Measurements from ENCODE around the gene SMCO2.

Gene SMCO2

DNA sequence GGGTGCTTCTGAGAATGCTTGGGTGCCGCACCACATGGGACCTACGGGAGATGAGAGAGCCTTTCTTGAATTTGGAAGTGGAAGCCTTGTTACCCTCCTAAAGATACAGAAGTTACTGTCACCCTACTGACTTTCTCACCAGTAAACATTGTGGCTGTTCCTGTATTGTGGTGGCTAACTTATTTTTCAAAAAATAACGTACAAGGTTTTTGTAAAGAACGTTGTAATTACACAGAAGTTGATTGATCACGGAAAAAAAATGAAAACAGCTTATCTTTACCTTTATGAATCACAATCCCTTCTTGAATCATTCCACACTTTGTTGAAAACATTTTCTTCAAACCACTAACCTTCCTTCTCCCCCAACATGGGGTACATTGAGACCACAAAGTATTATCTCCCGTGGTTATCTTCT lies 55.5 kb downstream of the SMCO2 start:
- DNase-seq = no peak

DNA sequence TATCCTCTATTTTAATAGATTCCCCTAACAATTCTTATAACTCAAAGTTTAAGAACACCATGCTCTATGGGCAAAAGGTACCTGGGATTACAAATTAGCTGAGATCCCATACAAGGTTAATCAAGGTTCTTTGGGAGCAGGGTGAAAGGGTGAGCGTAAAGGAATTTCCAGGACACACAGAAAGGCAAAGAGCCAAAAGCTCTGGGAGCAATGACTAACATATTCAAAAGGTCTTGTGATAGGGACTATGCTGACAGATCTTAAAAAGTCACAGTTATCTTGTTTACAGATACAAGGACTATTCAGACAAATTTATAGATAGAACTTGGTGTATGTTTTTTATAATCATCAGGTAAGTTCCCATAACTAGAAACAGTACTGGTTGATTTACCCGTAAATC lies 58.0 kb downstream of the SMCO2 start:
- peak; percentile 51 for DNase-seq

DNA sequence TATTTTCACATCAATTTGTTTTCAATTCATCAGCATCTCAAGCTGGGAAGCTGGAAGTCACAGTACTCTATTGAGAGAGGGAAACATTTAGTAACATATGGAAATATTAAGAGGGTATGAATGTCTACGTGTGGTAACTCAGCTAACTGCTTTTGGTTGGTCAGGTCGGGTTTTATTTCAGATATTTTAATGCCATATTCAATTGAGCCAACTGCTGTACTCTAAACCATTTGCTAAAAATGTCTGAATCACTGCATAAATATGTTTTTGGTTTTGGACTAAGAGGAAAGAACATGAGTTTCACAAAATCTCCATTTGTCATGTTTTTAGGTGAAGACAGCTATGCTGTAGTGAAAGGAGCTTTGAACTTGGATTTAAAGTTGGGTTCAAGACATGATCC lies 58.6 kb downstream of the SMCO2 start:
- DNase-seq = peak; percentile 87

DNA sequence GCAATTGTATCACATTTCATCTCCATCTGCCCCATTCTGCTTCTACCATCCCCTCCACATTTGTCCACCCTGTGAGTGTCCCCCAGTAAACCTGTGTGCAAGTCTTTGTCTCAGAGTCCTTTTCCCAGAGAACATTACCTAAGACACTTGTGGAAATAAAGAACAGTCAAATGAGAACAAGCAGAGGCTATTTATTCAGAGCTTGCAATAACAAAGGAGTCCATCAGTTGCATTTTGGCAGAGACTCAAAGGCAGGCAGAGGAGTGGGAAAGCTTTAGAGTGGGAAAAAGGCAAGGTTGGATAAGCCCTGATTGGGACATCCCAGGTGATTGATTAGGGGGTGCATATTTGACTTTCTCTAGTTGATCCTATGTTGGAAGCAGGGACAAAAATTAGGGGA lies 59.2 kb downstream of the SMCO2 start:
- DNase-seq = peak; percentile 34

DNA sequence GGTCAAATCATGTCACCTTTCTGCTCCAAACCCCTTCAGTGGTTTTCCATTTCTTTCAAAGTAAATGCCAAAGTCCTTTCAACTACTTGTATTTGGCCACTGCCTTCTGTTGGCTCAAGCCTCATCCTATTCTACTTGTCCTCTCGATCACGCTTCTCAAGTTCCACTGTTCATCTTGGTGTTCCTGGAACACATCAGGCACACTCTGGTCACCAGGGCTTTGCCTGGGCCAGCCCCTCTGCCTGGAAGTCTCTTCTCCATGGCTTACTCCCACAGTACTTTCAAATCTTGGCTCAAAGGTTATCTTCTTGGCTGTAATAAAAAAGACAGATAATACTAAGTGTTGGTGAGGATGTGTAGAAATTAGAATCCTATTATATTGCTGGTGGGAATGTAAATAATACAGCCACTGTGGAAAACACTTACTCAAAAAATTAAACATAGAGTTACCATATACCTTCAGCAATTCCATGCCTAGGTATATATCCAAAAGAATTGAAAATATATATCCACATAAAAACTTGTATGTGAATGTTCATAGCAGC lies 60.2 kb downstream of the SMCO2 start:
- DNase-seq = no peak

DNA sequence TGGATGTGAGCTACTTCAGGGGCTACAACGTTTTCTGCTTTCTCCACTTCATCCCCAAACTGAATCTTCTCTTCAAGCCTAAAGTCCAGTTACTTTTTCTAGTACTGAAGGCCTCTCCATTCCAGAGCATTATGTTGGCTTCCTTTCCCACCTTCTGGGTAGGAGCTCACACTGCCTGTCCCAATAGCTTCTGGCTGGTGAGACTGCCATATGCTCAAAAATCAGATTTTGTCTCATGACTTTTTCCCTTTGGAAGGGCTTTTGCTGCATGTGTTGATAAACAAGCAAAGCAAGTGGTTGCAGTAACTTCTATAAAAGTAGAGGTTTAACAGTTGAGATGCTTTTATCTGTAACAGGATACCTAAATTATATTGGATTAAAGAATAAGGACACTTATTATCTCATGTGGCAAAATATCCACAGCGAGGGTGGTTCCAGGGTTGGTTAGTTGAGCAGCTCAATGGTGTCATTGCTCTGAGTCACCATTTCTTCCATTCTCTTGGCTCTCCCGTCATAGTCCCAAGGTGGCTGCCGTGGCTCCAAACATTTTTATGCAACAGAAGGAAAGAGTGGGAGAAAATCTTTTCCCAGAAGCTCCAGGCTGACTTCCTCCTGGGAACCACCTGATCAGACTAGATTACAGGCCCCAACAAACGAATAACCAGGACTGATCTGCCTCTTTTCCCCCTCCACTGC lies 62.3 kb downstream of the SMCO2 start:
- no peak for DNase-seq

DNA sequence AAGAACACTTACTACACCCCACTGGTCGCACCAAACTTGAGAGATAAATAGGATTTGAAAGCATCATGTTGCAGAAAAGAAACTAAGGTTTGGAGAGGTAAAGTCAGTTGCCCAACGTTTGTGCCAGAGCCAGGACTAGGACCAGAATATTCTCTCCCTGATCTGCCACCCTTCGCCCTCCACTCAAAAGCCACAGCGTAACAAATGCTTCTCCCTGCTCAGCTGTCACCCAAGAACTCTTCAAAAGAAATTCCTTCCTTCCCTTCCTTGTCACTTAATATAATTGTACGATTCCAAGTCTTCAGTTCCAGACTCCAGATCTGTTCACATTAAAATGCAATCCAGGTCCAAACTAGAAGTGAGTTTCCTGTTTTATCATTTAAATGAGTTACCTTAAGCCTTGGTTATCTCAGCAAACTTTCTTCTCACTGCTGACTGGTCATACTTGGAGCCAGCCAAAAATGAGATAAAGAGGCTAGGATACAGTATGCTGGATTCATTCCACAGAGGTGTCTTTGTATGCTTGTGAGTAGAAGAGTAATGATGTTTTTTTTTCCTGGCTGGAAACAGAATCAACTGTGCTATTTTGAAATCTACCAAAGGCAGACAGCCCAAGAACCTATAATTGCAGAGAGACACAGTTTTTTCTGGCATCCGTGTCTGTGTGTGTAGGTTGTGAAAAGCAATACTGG lies 64.6 kb downstream of the SMCO2 start:
- DNase-seq = no peak

DNA sequence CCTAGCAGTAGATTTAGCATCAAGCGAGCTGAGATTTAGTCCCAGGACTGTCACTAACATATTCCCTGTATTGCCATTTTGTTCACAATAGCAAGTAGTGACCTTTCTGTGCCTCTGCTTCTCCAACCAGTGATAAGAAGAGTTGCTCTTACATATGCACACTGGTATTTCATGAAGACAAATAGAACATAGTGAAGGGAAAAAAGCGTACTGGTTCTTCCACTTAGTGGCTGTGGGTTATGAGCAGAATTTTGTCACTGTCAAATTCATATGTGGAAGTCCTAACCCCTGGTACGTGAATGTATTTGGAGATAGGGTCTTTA lies 65.1 kb downstream of the SMCO2 start:
- DNase-seq = no peak

DNA sequence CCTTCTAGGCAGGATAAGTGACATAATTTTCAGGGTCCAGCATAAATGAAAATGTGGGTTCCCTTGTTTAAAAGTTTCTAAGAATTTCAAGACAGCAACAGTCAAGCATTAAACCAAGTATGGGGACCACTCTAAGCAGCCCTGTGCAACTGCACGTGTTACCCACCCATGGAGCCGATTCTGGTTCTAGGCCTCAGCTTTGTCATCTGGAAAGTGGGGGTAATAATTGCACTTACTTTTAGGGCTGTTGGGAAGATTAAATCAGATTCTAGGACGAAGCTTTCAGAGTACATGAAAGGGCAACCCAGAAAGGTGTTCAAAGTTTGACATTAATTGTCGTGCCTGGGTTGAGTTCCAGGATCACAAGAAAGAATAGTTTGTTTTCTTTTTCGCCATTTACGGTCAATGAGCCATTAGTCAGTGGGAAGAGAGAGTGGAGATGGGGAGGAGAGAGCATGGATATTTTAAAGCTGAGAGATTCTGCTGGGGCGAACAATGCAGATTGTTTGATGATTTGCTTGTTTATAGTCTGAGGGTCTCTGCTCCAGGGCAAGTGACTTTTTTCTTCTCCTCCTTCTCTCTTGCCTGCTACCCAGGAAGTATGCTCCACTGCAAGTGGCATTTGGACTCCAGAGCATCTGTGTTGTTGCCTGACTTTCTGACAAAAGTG lies 66.8 kb downstream of the SMCO2 start:
- DNase-seq = no peak

DNA sequence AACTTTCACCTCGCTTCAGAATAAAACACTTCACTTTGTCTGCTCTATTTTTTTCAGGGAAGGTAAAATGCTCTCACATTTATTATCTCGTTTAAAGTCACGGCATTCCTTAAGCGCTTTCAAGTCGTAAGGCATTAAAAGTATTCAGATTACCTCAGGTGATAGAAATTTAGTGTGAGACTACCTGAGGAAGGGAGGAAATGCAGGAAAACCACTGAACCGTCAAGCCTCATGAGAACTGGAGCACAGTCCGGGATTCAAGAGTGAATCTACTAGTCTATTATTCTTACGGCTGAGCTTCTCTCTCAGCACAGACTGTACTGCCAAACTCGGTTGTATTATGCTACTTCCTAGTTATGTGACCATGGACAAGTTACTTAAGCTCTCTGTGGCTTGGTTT lies 69.1 kb downstream of the SMCO2 start:
- no peak for DNase-seq

DNA sequence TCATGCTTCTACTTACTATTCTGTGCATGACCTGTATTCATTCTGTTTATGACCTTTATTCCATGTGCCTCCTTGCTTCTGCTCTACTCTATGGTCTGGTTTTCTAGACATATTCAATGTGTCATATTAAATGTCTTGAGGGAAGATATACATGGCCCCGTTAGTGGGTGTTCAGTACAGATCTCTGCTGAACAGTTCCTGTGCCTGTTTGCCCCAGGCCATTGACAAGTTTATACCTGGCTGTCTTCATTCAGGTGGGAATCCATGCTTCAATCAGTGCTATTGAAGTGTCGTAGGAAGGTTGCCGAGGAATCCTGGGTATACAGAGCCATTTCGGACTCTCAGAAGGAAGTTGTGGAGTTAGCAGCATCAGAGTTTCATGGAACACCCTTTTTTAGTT lies 70.1 kb downstream of the SMCO2 start:
- no peak for DNase-seq

DNA sequence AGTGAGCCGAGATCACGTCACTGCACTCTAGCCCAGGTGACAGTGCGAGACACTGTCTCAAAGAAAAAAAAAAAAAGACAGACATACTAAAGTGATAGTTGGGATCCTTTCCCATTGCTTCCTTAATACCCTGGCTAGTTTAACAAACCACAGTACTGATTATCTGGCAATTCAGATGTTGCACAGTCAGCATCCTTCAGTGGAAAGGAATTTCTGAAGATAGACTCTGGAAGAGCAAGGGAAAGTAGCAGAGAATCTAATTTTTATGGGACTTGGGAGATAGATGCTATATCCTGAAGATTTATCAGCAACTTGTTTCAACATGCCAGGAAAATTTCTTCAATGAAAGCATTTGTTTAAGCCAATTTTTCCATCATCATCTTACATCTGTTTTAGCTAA lies 71.0 kb downstream of the SMCO2 start:
- DNase-seq = no peak

DNA sequence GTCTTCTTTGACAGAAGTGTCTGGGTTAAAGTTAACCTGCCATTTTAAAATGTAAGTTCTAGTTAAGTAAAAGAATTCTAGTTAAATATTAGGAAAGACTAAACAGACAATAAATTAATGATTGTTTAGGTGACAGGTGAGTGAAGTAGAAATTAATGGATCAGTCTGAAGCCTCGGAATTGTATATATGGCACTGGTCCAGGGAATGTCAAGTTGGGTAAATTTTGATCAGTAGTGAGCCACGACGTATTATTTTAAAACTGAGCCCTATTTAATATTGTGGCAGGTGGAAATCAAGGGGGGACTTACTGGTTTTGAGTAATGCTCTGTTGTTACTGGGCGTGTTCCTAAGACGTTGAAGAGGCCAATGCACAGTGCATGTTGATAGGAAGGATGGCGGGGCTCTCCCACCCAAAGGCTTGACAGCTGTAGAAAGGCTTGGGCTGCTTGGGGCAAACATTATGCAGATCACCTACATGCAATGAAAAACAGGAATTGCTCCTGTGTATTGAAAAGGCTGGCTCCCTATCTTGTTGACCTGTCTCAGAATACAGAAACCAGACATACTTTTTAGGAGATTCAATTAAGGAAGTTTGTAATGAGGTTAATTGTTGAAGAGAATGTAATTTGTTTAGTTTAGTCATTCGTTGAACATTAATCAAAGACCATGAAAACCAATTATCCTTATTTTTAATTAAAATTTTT lies 71.6 kb downstream of the SMCO2 start:
- DNase-seq = no peak

DNA sequence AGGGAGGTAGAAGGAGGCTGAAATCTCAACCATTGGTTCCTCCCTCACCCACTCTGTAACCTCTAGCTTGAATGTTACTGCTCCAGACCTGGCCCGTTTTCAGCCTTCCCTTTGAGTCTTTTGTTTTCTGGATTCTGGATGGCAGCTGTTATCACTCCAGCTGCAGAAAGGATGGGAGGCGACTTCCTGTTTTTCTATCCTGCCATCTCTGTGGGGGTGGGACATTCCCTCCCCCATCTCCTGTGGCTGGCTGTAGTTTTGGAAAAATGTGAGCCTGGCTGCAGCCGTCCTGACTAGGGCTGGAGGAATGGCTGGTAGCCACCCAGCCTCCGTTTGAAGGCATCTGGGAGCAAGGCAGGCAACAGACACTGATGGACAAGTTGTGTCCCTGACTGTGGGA lies 74.5 kb downstream of the SMCO2 start:
- peak; percentile 80 for DNase-seq

DNA sequence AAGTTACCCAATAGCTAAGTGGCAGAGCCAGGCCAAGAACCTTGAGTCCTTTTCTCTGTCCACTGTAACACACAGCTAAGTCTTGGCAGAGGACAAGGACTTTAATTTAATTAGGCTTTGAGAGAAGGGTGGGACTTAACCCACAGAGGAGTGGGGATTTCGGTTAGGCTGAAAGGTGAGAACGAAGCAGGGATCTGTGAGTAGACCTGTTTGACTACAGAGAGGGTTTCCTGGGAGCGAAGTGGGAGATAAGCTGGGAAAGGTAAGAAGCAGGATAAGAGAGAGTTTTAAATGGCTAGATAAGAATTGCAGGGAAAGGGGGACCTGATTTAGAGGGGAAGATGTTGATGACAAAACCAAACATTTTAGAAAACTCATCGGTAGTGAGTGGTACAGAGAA lies 75.4 kb downstream of the SMCO2 start:
- DNase-seq = no peak

DNA sequence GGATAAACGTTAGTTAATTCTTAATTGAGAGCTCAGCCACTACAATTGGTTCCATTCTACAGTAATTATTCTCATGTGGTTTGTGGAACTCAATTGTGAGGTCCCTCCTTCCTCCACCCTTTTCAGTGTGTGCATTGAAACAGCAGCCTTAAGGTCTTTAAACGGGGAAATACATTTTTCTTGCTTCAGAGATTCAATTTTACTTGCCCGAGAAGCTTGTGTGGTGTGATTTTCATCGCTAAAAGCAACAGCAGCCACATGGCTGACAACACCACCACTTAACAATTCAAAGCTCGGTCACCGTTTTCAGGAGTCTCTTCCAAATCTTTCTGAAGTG lies 76.7 kb downstream of the SMCO2 start:
- no peak for DNase-seq

DNA sequence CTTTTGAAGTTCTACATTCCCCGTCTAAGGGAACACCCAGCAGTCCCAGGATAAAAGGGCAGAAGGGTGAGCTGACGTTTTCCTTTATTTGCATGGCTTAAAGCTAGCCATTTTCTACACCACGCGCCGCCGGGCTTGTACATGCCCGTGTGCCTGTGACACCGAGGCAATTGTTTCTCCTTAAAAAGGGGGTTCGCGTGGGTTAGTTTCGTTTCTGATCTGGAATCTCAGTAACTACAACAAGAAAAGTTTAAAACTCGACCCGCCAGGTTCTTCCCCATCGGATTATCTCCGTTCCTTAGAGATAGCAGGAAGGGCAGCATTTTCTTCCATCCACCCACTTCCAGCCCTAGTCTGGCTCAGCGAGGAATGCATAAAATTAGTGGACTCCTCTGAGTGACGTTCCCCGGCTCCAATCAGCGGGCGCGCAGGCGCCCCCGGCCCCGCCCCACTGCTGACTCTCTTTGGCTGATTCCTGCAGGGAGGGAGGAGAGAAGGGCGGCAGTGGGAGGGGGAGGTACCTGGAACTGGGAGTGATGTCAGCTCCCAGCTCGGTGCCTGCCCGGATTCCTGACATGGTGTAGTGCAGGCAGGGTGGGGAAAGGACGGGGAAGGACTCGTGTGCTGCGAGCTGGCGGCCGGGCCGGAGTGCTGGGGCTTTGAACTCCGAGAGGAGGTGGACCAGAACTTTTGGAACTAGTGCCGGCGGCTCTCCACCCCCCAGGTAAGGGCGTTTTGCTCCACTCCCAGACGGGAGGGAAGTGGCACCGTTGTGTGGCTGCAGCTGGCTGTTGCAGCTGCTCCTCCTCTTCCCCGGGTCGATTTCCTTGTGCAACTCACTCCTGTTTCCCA lies 77.3 kb downstream of the SMCO2 start, which contains the start of gene PPFIBP1:
Gene PPFIBP1, plus strand, starts transcription at position 565 of the 852 bp plus-strand sequence. CDS start 109,191 bp downstream, outside the sequence.
- peak; percentile 99 for DNase-seq

DNA sequence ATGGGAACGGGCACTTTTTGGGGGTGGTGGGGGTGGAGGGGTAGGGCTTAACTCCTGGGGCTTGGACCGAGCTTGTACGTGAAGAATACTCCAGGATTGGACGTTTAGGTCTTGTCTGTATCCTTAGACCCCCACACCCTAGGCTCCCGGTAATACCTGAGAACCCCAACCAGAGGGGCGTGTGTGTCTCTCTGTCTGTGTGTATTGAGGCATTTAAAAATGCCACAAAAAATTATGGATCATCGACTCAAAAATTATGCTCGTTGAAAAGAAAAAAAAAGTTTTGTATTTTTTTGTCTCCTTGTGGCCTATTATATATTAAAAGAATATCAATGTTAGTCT lies 77.9 kb downstream of the SMCO2 start:
- DNase-seq = no peak

DNA sequence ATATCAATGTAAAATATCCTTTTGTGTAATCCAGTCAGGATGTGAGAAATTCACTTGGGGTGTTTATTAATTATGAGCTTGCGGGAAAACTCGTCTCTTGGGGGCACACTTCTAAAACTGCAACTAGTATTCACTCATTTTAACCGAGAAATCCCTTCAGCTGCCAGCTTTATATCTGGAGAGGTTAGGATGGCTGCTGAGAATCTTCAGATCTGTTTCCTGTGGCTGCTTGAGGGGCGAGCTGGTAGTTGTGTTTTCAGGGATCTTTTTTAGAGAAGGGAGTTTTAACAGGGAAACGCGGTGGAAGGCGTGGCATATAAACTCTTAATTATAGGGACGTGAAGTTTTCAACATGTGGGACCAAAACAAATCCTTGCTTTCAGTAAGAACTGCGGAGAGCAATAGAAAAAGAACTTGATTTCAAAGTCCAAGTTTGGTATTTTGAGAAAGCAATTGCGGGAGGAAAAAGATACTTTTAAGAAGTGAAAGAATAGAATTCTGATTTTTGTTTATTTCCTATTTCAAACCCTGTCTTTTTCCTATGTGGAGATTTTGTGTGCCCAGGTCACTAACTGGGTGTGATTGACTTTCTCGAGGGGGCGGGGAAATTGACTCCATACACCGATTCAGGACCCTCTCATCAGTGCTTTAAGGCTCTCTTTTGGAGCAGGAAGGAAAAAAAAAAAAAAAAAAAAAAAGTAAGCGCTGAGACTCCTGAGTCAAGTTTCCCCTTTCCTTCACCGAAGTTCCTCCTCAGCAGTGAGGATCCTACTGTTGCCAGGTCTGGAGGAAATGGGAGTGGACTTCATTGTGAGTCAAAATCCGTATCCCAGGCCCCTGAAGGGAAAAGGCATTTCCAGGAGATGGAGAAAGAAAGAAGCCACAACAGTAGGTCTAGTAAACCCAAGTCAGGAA lies 78.6 kb downstream of the SMCO2 start:
- DNase-seq = peak; percentile 79

DNA sequence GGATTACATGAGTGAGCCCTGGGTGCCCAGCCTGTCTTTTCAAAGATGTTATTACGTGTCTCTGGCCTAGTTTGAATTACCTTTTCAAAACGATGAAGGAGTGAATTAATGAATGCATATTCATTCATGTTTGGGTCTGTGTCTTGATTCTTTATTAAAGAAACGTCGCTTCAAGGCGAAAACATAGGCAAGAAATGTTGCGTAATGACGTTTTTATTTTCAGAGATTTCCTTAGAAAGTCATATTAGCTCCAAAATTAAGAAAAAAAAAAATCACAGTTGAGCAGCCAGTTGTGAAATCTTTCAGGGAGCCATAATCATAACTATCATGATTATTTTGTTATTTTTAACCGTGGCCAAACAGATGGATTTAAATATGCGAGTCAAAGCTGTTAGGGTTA lies 81.0 kb downstream of the SMCO2 start:
- DNase-seq = no peak

DNA sequence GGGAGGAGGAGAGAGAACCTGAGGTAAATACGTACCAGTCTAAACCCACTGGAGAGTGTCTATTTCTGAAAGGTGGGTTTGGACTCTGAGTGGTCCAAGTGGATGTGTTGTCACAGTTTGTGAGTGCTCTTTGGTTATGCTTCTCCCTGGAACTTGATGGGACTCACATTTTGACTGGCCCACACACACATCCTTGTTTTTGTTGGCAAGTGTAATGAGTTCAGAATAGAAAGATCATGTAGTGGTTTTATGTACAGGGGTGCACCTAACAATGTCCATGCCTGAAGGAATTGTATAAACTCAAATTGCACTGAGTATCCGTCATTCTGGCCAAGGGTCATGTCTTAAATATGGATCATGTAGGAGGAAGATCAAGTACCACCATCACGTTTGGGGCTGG lies 82.3 kb downstream of the SMCO2 start:
- DNase-seq = no peak
